Breast epithelium (tissue), 4 donors: ENCODE results near the gene ABHD14A. TPM values are rescaled to one million over a fixed set of nuclear protein-coding genes. Genes with fewer than 3 reads are reported as not detected.

Experiments used
- DNase-seq, 2 donors: peaks; one replicate each; pipeline ENCODE4 v3.0.0-alpha.2; 2019; ENCODE audit warnings: low spot score in 2 of 2
- H3K27ac ChIP-seq, 2 donors: fragments of 200-600 bp; sonication (generic) in 1 of 2; one replicate each; pipeline ENCODE4 v1.5.1; 2016 to 2019; ENCODE audit warnings: mild to moderate bottlenecking in 1 of 2
- H3K27me3 ChIP-seq, 2 donors: fragments of 200-600 bp; sonication (generic) in 1 of 2; one replicate each; pipeline versions ENCODE4 v1.5.1 to v1.6.0; 2017 to 2019; ENCODE audit warnings: control low read depth in 1 of 2, mild to moderate bottlenecking in 1 of 2
- H3K36me3 ChIP-seq: fragments of 200-600 bp; one replicate; pipeline ENCODE4 v1.5.1; 2019
- H3K4me1 ChIP-seq, 2 donors: fragments of 200-600 bp; sonication (generic); one replicate each; pipeline ENCODE4 v1.5.1; 2016 to 2019; ENCODE audit warnings: control low read depth in 1 of 2
- H3K4me3 ChIP-seq, 3 donors: fragments of 200-600 bp; sonication (generic); 1 replicate in 2 of 3; 2 replicates in 1 of 3; pipeline ENCODE4 v1.5.1; 2016 to 2019; ENCODE audit warnings: mild to moderate bottlenecking in 3 of 3, moderate library complexity in 2 of 3
- H3K9me3 ChIP-seq, 2 donors: fragments of 200-600 bp; sonication (generic) in 1 of 2; one replicate each; pipeline ENCODE4 v1.5.1; 2016 to 2019; ENCODE audit warnings: control low read depth in 1 of 2
- CTCF ChIP-seq, 3 donors: fragments of 450-650 bp; IDR thresholded peaks; one replicate each; pipeline ENCODE4 v1.5.1; 2016 to 2017; ENCODE audit warnings: antibody characterized with exemption in 3 of 3, mild to moderate bottlenecking in 3 of 3, moderate library complexity in 3 of 3
- POLR2A ChIP-seq: fragments of 450-650 bp; IDR thresholded peaks from one replicate; pipeline ENCODE4 v1.6.1; 2016; ENCODE audit warnings: antibody characterized with exemption, mild to moderate bottlenecking, moderate library complexity
- POLR2AphosphoS5 ChIP-seq, 3 donors: sonication (generic); formaldehyde crosslinking; IDR thresholded peaks; one replicate each; pipeline ENCODE4 v1.6.1; 2017; ENCODE audit warnings: antibody characterized with exemption in 3 of 3
- intact Hi-C: fragments of 100-400 bp; cut with DNase I; formaldehyde crosslinking; loops from one replicate; pipeline ENCODE4 v1.15.1; 2023; ENCODE audit warnings: low total_unique reads
- total RNA-seq, 3 donors: library from RNA; depleted of rRNA; stranded (reverse); fragments of >200 nt; gene quantifications; one replicate each; pipeline ENCODE4 v1.1.0, GENCODE V29; 2016

ABHD14A gene
- total RNA-seq, 3 donors from 2014 or later: 16.1 to 32.6 (median 17.1) TPM

DNA sequence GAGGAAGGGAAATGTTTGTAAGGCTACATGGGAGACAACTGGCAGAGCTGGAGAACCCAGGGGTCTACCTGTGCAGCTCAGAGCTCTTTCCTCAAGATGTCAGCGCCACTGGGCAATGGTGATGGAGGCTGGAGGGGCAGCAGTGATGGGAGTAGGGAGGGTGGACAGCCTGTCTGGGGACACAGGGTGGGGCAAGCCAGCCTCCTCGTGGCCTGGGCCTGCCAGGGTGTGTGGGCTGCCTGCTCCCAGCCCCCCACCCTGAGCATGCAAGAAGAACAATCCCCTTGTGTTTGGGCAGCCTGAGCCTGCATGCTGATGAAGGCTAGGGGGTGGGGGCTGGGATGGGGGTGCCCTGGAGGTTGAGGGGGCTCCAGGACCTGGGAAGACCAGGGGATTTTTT, 8.8 kb upstream of the ABHD14A start:
- intact Hi-C loops: no loop called here
- no peak for TF ChIP-seq CTCF (IDR thresholded peaks at IDR 0.05)
- no peak for TF ChIP-seq POLR2A
- TF ChIP-seq POLR2AphosphoS5 (IDR thresholded peaks at IDR 0.05): no peak
- Histone ChIP-seq H3K4me3 (peak overlapping the region in 2 of 3 donors; percentile 63 to 92), H3K27ac (peak overlapping the region; percentile 21 to 97), H3K4me1 (peaks cover 15 to 20% of the 10 kb centered on the region in 2 donors), H3K9me3 (no peaks in the 10 kb centered on the region), H3K27me3 (no peaks in the 10 kb centered on the region), H3K36me3 (no peaks in the 10 kb centered on the region)
- no peak for DNase-seq

- Histone ChIP-seq H3K27ac (peak overlapping the region; percentile 92 to 97), H3K27me3 (no peaks in the 10 kb centered on the region), H3K4me3 (peak overlapping the region; percentile 63 to 92 (median 74)), H3K4me1 (peaks cover 15 to 20% of the 10 kb centered on the region in 2 donors), H3K9me3 (no peaks in the 10 kb centered on the region), H3K36me3 (no peaks in the 10 kb centered on the region)
- no peak for TF ChIP-seq POLR2A
- TF ChIP-seq POLR2AphosphoS5 (IDR thresholded peaks at IDR 0.05): no peak
- no peak for TF ChIP-seq CTCF (IDR thresholded peaks at IDR 0.05)
- intact Hi-C loops: no loop called here
- DNase-seq: no peak
Observed at GRCh38 chr3:51966486-51966885, 8.4 kb upstream of the ABHD14A start.

GRCh38 chr3:51966922-51967383, 7.9 kb upstream of the ABHD14A start:
- H3K27ac ChIP-seq: peak overlapping the region; percentile 92 to 97
- peak overlapping the region; percentile 63 to 92 (median 74) for H3K4me3 ChIP-seq
- TF ChIP-seq POLR2AphosphoS5 (IDR thresholded peaks at IDR 0.05) (no peak), CTCF (IDR thresholded peaks at IDR 0.05) (no peak), POLR2A (no peak)
- no peaks in the 10 kb centered on the region for H3K27me3 ChIP-seq
- no peak for DNase-seq
- intact Hi-C loops: no loop called here
- peaks cover 15 to 20% of the 10 kb centered on the region in 2 donors for H3K4me1 ChIP-seq
- no peaks in the 10 kb centered on the region for H3K9me3 ChIP-seq
- H3K36me3 ChIP-seq: no peaks in the 10 kb centered on the region

GRCh38 chr3:51967384-51968169, 7.3 kb upstream of the ABHD14A start, which contains the start of gene PCBP4:
Gene PCBP4, minus strand, starts transcription at chr3:51967454. Its CDS starts 6,214 bp downstream, at chr3:51961240.
- Histone ChIP-seq H3K36me3 (no peaks in the 10 kb centered on the region), H3K9me3 (no peaks in the 10 kb centered on the region), H3K27ac (peak within 1 kb of the TSS; percentile 92 to 97), H3K4me3 (peak within 1 kb of the TSS; percentile 63 to 92 (median 74)), H3K4me1 (peaks cover 15 to 20% of the 10 kb centered on the region in 2 donors), H3K27me3 (no peaks in the 10 kb centered on the region)
- DNase-seq: peak; percentile 65 to 69
- intact Hi-C loops: no loop called here
- TF ChIP-seq POLR2A (no peak), POLR2AphosphoS5 (IDR thresholded peaks at IDR 0.05) (peak in 1 of 3 donors; percentile 14)

DNA sequence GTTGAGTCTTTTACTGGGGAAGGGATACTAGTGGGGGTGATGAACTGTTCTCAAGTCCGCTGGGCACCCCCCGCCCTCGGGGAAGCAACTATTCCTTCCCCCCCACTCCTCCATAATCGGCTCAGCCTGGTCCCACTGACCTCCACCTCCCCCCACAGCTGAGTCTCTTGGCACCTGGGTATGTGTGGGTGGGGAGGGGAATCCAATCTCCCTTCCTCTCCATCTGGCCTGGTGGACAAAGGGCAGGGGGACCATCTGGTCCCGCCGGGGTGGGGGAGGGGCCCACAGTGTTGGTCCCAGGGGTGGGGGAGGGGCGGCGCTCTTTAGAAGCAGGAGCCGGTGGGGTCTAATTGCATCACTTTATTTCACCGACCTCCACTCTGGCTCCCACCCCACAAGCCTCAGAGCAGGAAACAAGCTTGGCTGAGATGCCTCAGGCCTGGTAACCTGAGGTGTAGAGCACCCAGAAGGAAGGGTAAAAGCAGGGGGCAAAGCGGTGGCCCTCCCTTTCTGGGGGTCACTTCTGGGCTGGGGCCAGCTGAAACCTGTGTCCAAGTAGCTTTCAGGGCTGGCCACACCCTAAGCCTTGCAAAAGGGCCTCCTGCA, 6.6 kb upstream of the ABHD14A start:
- no peak for TF ChIP-seq POLR2A
- no peak for TF ChIP-seq CTCF (IDR thresholded peaks at IDR 0.05)
- TF ChIP-seq POLR2AphosphoS5 (IDR thresholded peaks at IDR 0.05): no peak
- H3K4me1 ChIP-seq: peaks cover 15 to 20% of the 10 kb centered on the region in 2 donors
- H3K36me3 ChIP-seq: no peaks in the 10 kb centered on the region
- no peaks in the 10 kb centered on the region for H3K9me3 ChIP-seq
- peak overlapping the region; percentile 63 to 92 (median 74) for H3K4me3 ChIP-seq
- H3K27ac ChIP-seq: peak overlapping the region; percentile 92 to 97
- no peak for DNase-seq
- H3K27me3 ChIP-seq: no peaks in the 10 kb centered on the region
- intact Hi-C loops: no loop called here
